Duodenal mucosa (tissue), 2 donors: ENCODE results near the gene SERP2.

Experiments used
- H3K27ac ChIP-seq: one replicate; pipeline ENCODE4 v1.7.0; 2013; ENCODE audit warnings: low read depth, low read length
- H3K27me3 ChIP-seq, 2 donors: one replicate each; pipeline ENCODE4 v1.7.0; 2013; ENCODE audit warnings: low read length in 2 of 2, control low read depth in 1 of 2; ENCODE audit not compliant: insufficient read depth in 2 of 2, control insufficient read depth in 1 of 2
- H3K36me3 ChIP-seq, 2 donors: one replicate each; pipeline ENCODE4 v1.7.0; 2013; ENCODE audit warnings: low read length in 2 of 2, control low read depth in 1 of 2; ENCODE audit not compliant: insufficient read depth in 2 of 2, control insufficient read depth in 1 of 2
- H3K4me1 ChIP-seq, 2 donors: one replicate each; pipeline ENCODE4 v1.7.0; 2013; ENCODE audit warnings: low read length in 2 of 2, control low read depth in 1 of 2; ENCODE audit not compliant: insufficient read depth in 2 of 2, control insufficient read depth in 1 of 2
- H3K4me3 ChIP-seq, 2 donors: one replicate each; pipeline ENCODE4 v1.7.0; 2013; ENCODE audit warnings: low read length in 2 of 2, low read depth in 1 of 2
- H3K9ac ChIP-seq, 2 donors: one replicate each; pipeline ENCODE4 v1.7.0; 2013; ENCODE audit warnings: low read length in 2 of 2, low read depth in 1 of 2
- H3K9me3 ChIP-seq, 2 donors: one replicate each; pipeline ENCODE4 v1.7.0; 2013; ENCODE audit warnings: low read length in 2 of 2, control low read depth in 1 of 2; ENCODE audit not compliant: control insufficient read depth in 1 of 2

Gene SERP2

DNA sequence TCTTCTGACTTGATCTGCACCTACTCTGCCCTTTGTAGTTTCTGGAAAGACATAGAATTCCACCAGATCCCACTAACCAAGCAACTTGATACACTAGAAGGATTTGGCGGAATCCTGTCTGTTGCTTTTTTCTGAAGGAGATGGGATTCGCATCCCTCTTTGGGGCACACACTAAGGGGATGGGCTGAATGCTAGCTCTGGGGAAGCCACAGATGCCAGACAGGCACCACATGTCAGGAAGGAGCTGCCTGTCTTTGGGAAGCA is 52.1 kb downstream of the SERP2 start:
- H3K4me1 ChIP-seq: peaks cover 0 to 3% of the 10 kb centered on the region in 2 donors
- H3K4me3 ChIP-seq: peak overlapping the region in 1 of 2 donors; percentile 20
- H3K36me3 ChIP-seq: no peaks in the 10 kb centered on the region
- no peak overlapping the region for H3K9ac ChIP-seq
- H3K27ac ChIP-seq: no peak overlapping the region
- no peaks in the 10 kb centered on the region for H3K27me3 ChIP-seq
- no peaks in the 10 kb centered on the region for H3K9me3 ChIP-seq

DNA sequence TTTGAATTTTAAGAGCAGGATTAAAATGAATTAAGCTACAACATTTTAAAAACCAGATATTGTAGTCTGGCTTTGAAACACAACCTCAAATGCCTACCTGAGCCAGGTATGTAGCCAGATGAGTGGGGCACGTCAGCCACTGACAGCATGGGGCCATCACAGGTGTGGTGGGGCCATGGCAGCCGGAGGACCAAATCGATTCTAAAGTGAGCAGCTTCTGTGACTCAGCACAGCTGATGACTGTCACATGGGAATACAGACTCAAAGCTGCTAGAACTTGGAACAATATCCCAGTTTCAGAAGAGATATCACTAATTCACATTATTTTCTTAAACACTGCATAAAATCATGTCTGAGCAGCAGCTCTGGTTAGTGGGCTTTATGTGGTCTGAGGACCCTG is 52.8 kb downstream of the SERP2 start:
- H3K9me3 ChIP-seq: no peaks in the 10 kb centered on the region
- H3K27me3 ChIP-seq: no peaks in the 10 kb centered on the region
- no peaks in the 10 kb centered on the region for H3K36me3 ChIP-seq
- no peak overlapping the region for H3K27ac ChIP-seq
- no peak overlapping the region for H3K9ac ChIP-seq
- peaks cover 0 to 9% of the 10 kb centered on the region in 2 donors for H3K4me1 ChIP-seq
- no peak overlapping the region for H3K4me3 ChIP-seq

DNA sequence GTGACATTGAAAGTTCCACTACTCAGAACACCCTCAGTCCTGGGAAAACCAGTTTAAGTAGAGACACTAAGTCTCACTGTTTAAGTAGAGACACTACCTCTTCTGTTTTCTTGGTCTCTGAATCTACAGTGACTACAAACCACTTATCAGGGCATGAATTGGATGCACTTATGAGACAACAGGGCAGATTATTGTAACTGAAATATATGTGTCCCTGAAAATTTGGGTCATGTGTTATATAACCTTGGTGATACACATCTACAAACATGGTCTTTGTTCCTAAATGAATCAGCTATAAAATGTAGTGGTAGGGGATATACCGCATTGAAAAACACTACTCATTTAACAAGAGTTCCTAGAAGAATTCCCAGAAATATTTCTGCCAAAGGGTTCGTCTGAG is 55.7 kb downstream of the SERP2 start:
- peaks cover 12% of the 10 kb centered on the region in 2 donors for H3K36me3 ChIP-seq
- H3K4me3 ChIP-seq: no peak overlapping the region
- no peaks in the 10 kb centered on the region for H3K27me3 ChIP-seq
- peaks cover 3 to 21% of the 10 kb centered on the region in 2 donors for H3K4me1 ChIP-seq
- H3K9ac ChIP-seq: no peak overlapping the region
- no peaks in the 10 kb centered on the region for H3K9me3 ChIP-seq
- no peak overlapping the region for H3K27ac ChIP-seq

DNA sequence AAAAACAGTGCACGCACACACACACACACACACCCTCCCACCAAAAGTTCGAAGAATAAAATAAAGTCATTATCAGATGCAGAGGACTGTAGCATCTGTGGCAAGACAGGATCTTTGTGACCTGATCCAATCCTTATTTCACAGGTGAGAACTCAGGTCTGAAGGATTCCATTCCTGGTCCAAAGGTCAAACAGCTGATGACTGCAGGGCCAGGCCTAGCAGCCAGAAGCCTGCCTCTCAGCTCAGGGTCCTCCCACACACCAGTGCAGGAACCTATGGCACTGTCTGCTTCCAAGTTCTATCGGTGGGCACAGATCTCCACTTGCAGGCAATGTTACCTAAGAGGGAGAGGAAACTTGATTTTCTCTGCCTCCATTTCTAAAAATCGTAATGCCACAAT is 57.5 kb downstream of the SERP2 start:
- Histone ChIP-seq H3K27me3 (no peaks in the 10 kb centered on the region), H3K27ac (no peak overlapping the region), H3K36me3 (peaks cover 15 to 16% of the 10 kb centered on the region in 2 donors)

DNA sequence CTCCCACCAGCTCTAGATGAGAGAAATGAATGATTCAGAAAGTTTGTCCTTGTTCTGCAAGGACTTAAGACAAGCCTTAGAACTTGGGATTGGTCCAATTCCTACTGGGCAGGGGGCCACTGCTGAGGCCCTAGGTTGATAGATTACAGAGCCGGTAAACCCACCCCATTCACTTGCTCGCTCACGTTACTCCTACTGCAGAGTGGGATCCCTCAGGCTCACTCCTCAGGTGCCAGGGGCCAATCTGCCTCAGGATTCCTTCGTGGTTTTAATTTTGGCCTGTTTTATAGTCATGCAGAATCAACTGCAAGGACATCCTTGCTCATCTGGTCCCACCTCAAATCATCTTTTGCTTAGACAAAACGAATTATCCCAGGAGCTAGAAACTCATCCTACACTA is 59.0 kb downstream of the SERP2 start:
- Histone ChIP-seq H3K36me3 (peaks cover 15 to 16% of the 10 kb centered on the region in 2 donors), H3K9me3 (no peaks in the 10 kb centered on the region), H3K27me3 (no peaks in the 10 kb centered on the region), H3K4me1 (peaks cover 12 to 25% of the 10 kb centered on the region in 2 donors), H3K4me3 (peak overlapping the region in 1 of 2 donors; percentile 93), H3K27ac (no peak overlapping the region), H3K9ac (peak overlapping the region in 1 of 2 donors; percentile 83)

More for the DNA sequence above, 57.5 kb downstream of the SERP2 start:
- H3K4me3 ChIP-seq: no peak overlapping the region
- no peaks in the 10 kb centered on the region for H3K9me3 ChIP-seq
- peaks cover 6 to 21% of the 10 kb centered on the region in 2 donors for H3K4me1 ChIP-seq
- no peak overlapping the region for H3K9ac ChIP-seq

DNA sequence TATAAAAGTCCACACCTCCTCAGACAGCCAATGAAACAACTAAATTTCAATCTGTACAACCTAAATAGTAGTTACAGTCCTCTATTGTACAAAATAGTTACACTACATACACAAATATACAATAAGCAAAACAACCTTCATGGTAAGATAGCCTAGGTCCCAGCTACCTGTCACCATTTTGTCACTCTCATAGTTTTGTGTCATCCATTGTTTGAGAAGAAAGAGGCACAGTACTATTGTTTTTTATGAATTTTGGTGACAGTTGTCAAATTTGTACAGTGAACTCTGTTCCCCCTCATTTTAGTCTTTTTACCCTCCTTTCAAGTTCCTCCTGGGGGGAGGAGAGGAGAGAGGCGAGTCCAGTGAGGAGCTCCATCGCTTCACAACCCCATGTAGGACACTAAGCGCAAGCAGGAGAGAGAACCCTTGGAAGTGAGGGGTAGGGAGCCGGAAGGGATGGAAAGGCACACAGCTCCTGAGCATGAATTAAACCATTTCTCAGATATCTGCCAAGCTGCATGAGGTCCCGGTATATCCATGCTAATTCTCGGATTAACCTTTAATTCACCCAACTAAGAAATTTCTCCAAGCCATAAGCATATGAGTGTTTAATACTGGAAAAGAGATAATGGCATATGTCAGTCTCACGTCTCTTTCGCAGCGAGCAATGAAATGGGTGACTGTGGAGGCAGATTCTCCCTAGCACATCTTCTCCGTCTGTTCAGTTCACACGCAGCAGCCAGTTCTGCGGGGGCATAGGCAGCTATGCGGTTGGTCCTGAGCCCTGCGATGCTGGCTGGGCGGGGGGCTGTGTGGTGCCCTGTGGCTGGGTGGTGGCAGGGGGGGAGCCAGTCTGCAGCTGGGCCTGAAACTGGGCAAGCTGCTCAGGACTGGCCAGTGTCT is 60.5 kb downstream of the SERP2 start:
- Histone ChIP-seq H3K27ac (peak overlapping the region; percentile 70), H3K9ac (peak overlapping the region; percentile 83 to 98), H3K9me3 (no peaks in the 10 kb centered on the region), H3K27me3 (no peaks in the 10 kb centered on the region), H3K4me3 (peak overlapping the region; percentile 73 to 93), H3K36me3 (peaks cover 15 to 16% of the 10 kb centered on the region in 2 donors), H3K4me1 (peaks cover 14 to 26% of the 10 kb centered on the region in 2 donors)

DNA sequence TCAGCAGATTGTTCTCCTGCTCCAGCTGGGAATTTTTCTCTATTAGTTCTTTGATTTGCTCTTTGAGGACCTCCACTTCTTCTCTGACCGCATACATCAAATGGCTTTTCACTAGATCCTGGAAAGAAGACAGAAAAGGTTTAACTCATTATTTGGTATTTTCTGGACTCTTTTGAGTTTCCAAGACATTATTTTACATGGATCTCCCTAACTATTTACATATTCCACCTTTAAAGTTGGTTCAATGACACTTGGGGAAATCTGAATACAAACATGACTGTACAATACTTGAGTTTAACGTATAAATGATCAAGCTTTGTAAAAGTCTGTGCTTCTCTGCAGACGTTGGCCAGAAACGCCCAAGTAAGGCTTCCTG is 61.1 kb downstream of the SERP2 start:
- Histone ChIP-seq H3K27ac (peak overlapping the region; percentile 70), H3K36me3 (peaks cover 15 to 16% of the 10 kb centered on the region in 2 donors)

DNA sequence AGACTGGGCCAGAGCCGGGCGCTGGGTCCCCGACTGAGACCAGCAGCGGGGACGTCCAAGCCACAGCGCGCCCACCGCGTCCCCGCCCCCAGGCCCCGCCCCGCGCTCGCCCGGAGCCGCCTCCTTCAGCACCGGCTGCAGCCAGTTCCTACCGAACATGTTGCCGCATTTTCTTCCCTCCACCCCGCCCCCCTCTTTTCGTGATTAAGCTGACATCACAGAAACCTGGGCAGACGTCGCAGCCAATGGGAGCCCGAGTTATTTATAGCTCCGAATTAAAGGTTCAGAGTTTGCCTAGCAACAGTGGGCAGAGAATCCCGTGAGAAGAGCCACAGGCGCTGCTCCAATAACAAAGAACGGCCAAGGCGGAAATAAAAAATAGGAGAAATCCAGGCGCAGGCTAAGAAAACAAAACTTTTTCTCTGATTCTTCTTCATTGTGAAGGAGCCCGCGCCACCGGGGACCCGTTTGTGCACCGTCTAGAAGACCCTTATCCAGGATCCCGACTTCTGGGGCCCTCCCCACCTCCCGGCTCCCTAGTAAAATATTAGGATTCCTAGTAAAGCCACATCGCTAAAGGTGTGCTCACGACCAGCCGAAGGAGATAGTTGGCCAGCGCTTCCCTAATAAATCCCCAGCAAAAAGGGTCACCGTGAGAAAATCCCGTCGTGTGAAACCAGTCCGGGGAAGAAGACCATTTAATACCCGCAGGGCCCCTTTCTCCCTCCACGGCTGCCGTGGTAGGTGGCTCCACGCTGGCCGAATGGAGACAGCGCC is 61.7 kb downstream of the SERP2 start:
- H3K27ac ChIP-seq: peak overlapping the region; percentile 92
- no peaks in the 10 kb centered on the region for H3K9me3 ChIP-seq
- peaks cover 14 to 26% of the 10 kb centered on the region in 2 donors for H3K4me1 ChIP-seq
- peaks cover 15 to 16% of the 10 kb centered on the region in 2 donors for H3K36me3 ChIP-seq
- peak overlapping the region; percentile 88 to 98 for H3K9ac ChIP-seq
- H3K4me3 ChIP-seq: peak overlapping the region; percentile 73 to 93
- H3K27me3 ChIP-seq: no peaks in the 10 kb centered on the region

More for the DNA sequence above, 61.1 kb downstream of the SERP2 start:
- H3K27me3 ChIP-seq: no peaks in the 10 kb centered on the region
- peak overlapping the region; percentile 73 to 93 for H3K4me3 ChIP-seq
- peaks cover 14 to 26% of the 10 kb centered on the region in 2 donors for H3K4me1 ChIP-seq
- no peaks in the 10 kb centered on the region for H3K9me3 ChIP-seq
- H3K9ac ChIP-seq: peak overlapping the region; percentile 83 to 98

DNA sequence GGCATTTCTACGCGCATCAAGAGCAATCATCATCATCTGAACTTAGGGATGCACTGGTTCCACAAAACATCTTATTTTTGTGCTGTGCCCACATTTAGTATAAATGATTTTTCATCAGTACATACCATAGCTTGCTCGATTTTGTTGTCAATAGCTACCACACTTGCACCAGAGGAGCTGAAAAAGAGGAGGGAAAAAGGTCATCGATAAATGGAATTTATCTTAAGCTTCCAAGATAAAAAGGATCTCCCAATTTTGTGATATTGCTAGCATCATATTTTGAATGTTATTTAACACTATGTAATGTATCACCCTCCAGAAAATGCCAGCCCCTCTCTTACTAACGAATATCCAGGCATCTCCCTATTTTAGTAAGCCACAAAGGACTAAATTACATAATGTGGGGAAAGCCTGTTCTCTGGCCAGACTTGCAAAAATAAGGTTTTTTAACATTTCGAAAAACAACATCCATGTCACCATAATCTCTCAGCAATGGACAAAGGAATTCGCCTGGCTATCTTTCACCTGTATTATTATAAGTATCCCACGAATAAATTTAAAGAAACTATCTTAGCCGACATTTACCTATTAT is 62.4 kb downstream of the SERP2 start:
- Histone ChIP-seq H3K4me3 (peak overlapping the region; percentile 73 to 93), H3K36me3 (peaks cover 15 to 16% of the 10 kb centered on the region in 2 donors), H3K4me1 (peaks cover 14 to 23% of the 10 kb centered on the region in 2 donors), H3K9ac (peak overlapping the region; percentile 88 to 98), H3K27ac (peak overlapping the region; percentile 92), H3K9me3 (no peaks in the 10 kb centered on the region), H3K27me3 (no peaks in the 10 kb centered on the region)
